CD4-positive, alpha-beta T cell treated with Interleukin-4 for 4 hours (primary cell): ENCODE results near the gene C1QTNF8.

Experiments used
- DNase-seq: peaks from one replicate; pipeline ENCODE4 v3.0.0-alpha.2; 2020

C1QTNF8 gene

DNA sequence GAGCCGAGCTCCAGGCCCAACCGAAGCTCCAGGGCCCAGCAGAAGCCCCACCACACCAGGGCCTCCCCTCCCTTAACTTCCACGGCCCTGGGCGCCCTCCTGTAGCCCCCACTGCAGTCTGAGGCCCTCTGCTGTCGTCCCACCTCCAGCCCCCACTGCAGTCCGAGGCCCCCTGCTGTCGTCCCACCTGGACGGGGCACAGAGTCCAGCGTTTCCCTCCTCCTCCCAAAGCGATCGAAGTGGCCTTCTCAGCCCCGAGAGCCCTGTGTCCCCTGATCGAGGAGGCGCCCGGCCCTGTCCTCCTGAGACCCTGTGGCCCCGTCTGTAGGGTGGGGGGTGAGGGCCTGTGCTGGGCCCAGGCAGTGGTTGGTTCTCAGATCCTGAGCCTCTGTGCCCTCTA, 31.1 kb upstream of the C1QTNF8 start:
- DNase-seq: no peak

DNA sequence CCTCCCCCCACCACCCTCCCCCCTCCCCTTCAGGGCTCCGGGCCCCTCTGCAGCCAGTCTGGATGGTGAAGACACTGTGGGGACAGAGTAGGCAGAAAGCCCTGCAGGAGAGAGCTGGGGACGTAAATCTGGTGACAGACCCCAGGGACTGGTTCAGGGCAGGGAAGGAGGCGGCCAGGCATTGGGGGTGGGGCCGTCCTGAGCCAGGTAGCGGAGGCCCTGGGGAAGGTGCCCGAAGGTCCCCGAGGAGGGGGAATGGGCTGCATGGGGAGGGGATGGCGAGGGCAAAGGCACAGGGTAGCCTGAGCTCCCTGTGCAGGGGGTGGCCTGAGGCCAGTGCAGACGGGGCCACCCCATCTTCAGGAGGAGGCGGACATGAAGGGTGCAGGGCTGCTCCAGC, 30.5 kb upstream of the C1QTNF8 start:
- no peak for DNase-seq

GRCh38 chr16:1126044-1126443, 30.0 kb upstream of the C1QTNF8 start:
- DNase-seq: no peak

GRCh38 chr16:1125471-1125870, 29.4 kb upstream of the C1QTNF8 start:
- no peak for DNase-seq

- no peak for DNase-seq
Observed at GRCh38 chr16:1124795-1125194, 28.8 kb upstream of the C1QTNF8 start.

DNA sequence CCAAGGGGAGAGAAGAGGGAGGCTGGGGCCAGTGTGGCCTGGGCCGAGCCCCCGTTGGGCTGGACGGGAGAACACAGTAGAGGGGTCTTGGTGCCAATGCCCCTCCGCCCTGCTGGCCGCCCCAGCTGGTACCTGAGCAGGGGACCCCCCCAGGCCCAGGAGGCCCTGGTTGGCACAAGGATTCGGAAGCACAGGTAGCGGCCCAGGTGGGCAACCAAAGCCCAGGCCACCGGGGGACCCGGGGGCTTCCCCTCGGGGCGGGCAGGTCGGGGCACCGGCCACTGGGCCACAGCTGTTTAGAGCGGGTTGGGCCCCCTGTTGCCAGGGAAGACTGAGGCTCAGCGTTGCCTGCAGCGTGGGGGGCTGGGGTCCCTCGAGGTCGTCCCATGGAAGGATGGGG, 28.2 kb upstream of the C1QTNF8 start:
- DNase-seq: no peak

- no peak for DNase-seq
Observed at GRCh38 chr16:1123525-1124230, 27.6 kb upstream of the C1QTNF8 start.

- DNase-seq: no peak
Observed at GRCh38 chr16:1122398-1122765, 26.3 kb upstream of the C1QTNF8 start.

DNA sequence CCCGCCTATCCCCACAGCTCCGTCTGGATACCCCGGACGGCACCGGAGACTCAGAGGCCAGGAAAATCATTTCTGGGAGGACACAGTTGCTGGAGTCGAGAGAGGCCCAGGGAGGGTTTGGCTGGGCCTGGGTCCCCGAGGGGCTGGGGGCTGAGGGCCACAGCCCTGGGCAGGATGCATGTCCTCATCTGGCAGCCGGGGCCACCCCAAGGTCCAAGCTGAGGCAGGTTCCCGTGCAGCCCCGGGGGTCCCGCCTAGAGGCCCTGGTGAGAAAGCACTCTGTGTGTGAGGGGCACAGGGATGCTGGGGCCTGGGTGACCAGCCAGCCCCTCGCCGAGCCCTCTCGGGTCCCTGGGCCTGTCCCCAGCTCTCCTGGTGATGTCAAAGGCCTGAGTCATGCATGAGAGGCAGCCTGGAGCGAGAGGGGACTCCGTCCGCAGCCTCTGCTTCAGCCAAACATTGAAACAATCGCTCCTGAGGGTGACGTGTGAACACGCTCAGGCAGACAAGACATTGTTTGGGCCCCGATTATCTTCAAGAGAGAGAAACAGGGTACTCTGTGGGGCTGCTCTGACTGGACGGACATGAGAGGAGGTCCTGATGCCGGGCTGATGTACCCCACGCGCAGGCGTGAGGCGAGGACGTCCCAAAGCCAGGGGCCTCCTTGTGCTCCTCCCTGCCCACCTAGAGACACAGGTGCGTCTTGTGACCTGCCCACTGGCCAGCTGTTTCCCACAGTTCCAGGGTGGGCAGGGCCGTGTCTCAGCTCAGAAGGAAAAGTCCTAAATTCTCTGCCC, 25.8 kb upstream of the C1QTNF8 start:
- no peak for DNase-seq

DNA sequence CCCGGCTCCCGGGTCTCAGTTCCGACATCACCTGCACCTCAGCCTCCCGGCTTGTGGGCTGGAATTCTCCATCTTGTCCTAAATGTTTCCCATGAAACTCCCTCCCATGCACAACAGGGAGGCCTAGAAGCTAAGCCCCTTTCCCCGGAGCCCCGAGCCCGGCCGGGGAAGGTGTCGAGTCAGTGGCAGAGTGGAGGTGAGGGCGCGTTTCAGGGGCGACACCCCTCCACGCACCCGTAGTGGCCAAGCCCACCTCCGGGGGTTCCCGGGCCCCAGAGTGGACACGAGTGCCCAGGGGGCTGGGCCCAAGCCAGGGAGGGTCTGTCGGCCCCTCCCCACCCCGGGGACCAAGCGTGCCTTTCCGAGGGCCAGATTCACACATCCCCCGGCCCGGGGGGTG, 25.0 kb upstream of the C1QTNF8 start:
- no peak for DNase-seq

DNA sequence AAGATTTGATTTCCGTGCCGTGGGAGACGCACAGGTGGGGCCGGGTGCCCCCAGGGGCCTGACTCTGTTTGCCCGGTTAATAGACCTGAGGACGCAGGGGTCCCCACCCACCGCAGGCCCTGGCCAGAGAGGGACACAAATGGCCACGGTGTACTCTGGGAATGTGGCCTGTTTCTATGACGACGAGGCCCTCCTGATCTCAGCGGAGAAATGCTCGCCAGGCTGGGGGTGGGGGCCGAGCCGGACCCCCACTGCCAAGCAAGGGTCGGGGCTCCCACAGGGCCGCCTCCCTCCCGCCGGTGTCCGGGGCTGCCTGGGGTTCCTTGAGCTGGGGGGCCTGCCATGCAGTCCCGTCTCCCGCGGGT, 24.5 kb upstream of the C1QTNF8 start:
- DNase-seq: no peak

- DNase-seq: no peak
Observed at GRCh38 chr16:1119766-1120576, 23.9 kb upstream of the C1QTNF8 start.

GRCh38 chr16:1119129-1119528, 23.1 kb upstream of the C1QTNF8 start:
- DNase-seq: no peak

GRCh38 chr16:1117926-1118325, 21.9 kb upstream of the C1QTNF8 start:
- DNase-seq: no peak

DNA sequence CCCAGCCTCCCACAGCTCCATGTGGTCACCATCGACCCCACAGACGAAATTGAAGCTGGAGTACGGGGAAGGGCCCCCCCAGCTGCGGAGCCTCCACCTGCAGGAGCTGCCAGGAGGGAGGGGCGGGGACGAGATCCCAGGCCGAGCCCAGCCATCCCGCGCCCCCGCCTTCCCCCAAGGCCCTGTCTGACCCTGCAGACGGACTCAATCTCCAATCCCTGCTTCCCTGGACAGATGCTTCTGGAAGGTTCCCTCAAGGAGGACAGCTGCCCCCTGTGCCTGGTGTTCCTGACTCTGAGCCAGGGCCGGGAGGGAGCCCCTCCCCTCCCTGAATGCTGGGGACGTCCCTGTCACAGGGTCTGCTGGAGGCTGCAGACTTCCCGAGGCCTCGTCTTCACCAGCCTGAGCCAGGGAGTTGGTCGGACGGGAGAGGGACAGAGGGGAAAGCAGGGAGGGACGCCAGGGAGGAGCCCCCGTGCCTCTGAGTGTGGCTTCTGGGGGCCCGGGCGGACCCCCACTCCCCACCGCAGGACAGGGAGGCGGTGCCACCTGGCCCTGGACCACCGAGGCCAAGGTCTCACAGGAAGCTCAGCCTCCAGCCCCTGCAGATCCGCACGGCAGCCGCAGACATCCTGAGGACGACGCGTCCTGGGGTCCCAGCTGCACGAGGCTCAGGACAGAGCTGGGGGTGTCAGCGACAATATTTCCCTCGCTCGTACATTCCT, 21.3 kb upstream of the C1QTNF8 start:
- no peak for DNase-seq

- DNase-seq: no peak
Observed at GRCh38 chr16:1116693-1117077, 20.6 kb upstream of the C1QTNF8 start.

DNA sequence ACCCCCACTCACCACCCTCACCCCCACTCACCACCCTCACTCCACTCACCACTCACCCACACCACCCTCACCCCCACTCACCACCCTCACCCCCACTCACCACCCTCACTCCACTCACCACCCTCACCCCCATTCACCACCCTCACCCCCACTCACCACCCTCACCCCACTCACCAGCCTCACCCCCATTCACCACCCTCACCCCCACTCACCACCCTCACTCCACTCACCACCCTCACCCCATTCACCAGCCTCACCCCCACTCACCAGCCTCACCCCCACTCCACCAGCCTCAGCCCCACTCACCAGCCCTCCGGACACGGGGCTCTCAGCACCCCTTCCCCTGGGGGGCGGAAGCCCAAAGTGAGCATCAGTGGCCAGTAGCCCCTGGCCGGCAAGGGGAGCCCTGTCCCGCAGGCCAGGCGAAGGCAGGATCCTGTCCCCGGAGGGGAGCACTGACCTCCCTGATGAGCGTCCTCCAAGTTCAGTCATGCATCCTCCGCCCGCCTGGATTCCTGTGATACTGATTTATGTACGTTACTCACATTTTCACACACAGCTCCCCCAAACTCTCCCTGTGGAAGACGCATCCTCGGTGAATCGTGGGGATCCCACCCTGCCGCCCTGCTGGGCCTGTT, 18.0 kb upstream of the C1QTNF8 start:
- DNase-seq: no peak

- DNase-seq: no peak
Observed at GRCh38 chr16:1113489-1113888, 17.4 kb upstream of the C1QTNF8 start.

DNA sequence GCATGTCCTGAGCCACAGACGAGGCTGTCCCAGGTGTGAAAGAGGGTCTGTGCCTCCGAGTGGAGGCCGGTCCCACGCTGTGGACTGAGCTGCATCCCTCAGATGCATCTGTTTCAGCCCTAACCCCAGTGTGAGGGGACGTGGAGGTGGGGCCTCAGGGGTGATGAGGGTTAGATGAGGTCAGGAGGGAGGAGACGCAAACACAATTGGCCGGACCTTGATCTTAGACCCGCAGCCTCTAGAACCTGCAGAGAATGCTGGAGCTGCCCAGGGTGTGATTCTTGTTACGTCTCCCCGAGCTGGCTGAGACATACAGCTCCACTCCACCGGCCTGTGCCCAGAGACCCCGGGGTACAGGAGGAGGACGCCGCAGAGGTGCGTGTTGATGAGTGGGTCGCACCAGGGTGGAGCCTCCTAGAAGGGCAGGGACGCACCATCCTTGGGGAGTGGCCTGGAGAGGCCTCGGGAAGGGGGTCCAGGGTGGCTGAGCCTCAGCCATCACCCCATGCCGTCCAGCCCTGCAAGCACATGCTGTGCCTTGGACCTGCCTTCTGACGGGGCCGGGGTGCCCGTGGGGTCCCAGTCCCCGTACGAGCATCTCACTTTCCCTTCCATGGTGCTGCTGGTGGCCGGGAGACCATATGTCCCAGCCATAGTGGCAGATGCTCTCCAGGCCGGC, 16.6 kb upstream of the C1QTNF8 start:
- DNase-seq: no peak

- DNase-seq: no peak
Observed at GRCh38 chr16:1109648-1110047, 13.6 kb upstream of the C1QTNF8 start.

DNA sequence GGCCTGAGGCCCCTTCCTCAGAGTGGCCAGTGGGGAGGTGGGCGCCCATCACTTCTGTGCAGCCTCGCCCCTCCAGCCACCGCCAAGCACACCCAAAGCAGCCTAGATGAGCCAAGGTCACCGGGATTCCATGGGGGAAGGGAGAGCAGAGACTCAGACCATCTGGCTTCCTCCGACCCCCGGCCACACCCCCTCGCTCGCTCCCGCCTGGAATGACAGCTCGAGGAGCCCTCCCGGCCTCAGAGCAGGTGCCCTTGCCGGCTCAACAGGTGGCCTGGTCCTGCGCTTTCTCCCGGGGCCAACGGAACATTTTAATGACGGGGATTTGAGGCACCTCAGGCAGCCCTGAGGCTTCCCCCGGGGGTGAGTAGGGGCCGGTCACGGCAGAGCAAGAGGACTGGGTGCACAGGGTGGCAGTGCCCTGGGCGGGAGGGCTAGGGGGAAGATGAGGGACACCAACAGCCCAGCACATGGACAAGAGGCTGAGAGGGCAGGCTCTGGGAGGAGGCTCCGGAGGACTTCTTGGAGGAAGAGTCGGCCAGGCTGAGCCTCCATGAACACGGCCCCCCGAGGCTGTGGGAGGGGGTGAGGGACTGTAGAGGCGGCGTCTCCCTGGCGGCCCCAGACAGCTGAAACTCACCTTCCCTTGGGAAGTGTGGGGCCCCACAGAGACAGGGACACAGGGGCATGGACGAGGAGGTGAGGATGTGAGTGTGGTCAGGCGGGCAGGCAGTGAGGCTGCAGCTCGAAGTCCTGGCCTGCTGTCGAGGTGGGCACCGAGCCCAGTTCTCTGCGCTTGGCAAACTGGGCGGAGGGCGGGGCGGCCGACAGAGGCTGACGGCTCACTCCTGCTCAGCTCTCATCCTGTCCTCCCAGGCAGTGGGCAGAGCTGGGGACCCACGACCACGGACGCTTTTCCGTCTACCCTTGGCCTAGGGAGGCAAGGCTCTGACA, 12.5 kb upstream of the C1QTNF8 start:
- DNase-seq: no peak
